ENCODE results near the gene OR1E2.
"Not testable (repeated sequence)": the region's sequence is repeated elsewhere in the genome, so short reads cannot be mapped to it uniquely, and the experiment has no call there.

OR1E2 gene

GRCh38 chr17:3433741-3434140 lies at the start of gene OR1E2:
TSS of gene OR1E2 (minus strand) at chr17:3433841. CDS start at chr17:3433841, 0 bp downstream.
- DNase-seq, result no peak

- no peak for DNase-seq
Observed at GRCh38 chr17:3482852-3483251, 49.2 kb upstream of the OR1E2 start.

GRCh38 chr17:3479988-3480387 lies 46.3 kb upstream of the OR1E2 start:
- DNase-seq, result no peak

- DNase-seq, result no peak
Observed at GRCh38 chr17:3475812-3476610, 42.4 kb upstream of the OR1E2 start, which contains the start of gene ASPA. TSS of gene ASPA (plus strand) at chr17:3475997. CDS start at chr17:3476160, 163 bp downstream.

GRCh38 chr17:3475251-3475685 lies 41.6 kb upstream of the OR1E2 start:
- DNase-seq, result no peak

GRCh38 chr17:3474212-3474611 lies 40.6 kb upstream of the OR1E2 start:
- no peak for DNase-seq

- no peak for DNase-seq
Observed at GRCh38 chr17:3472137-3472536, 38.5 kb upstream of the OR1E2 start.

- DNase-seq, result no peak
Observed at GRCh38 chr17:3471599-3471998, 38.0 kb upstream of the OR1E2 start, which contains the start of gene SPATA22. TSS of gene SPATA22 (minus strand) at chr17:3471819. CDS start at chr17:3469325, 2,494 bp downstream.

- DNase-seq, result no peak
Observed at GRCh38 chr17:3469529-3469928, 35.9 kb upstream of the OR1E2 start.

- not testable (repeated sequence) for DNase-seq
Observed at GRCh38 chr17:3466355-3466754, 32.7 kb upstream of the OR1E2 start.

- DNase-seq, result no peak
Observed at GRCh38 chr17:3448059-3448665, 14.5 kb upstream of the OR1E2 start.

GRCh38 chr17:3447625-3448024 lies 14.0 kb upstream of the OR1E2 start:
- DNase-seq, result no peak

- DNase-seq, result no peak
Observed at GRCh38 chr17:3440451-3440850, 6.8 kb upstream of the OR1E2 start.

GRCh38 chr17:3438368-3438767 lies 4.7 kb upstream of the OR1E2 start:
- DNase-seq, result no peak

- DNase-seq, result peak; percentile 12
Observed at GRCh38 chr17:3433215-3433614, 426 bp downstream of the OR1E2 start.

- DNase-seq, result no peak
Observed at GRCh38 chr17:3418222-3418621, 15.4 kb downstream of the OR1E2 start.

GRCh38 chr17:3415610-3416009 lies 18.0 kb downstream of the OR1E2 start:
- DNase-seq, result no peak

- DNase-seq, result not testable (repeated sequence)
Observed at GRCh38 chr17:3412216-3412615, 21.4 kb downstream of the OR1E2 start.

GRCh38 chr17:3411070-3411469 lies 22.6 kb downstream of the OR1E2 start, which contains the start of gene OR3A3:
TSS of gene OR3A3 (plus strand) at chr17:3411370.
- no peak for DNase-seq

- not testable (repeated sequence) for DNase-seq
Observed at GRCh38 chr17:3403856-3404255, 29.8 kb downstream of the OR1E2 start.

- DNase-seq, result no peak
Observed at GRCh38 chr17:3401786-3402185, 31.9 kb downstream of the OR1E2 start.

- no peak for DNase-seq
Observed at GRCh38 chr17:3400055-3400454, 33.6 kb downstream of the OR1E2 start.

GRCh38 chr17:3398310-3398709 lies 35.3 kb downstream of the OR1E2 start, which contains the start of gene OR1E1:
TSS of gene OR1E1 (minus strand) at chr17:3398410. CDS start at chr17:3398410, 0 bp downstream.
- no peak for DNase-seq

GRCh38 chr17:3397801-3398200 lies 35.8 kb downstream of the OR1E2 start:
- DNase-seq, result peak; percentile 4
